GM21528 (cell line): ENCODE data around the gene USP40.

Experiments used
- ATAC-seq: cut with Tn5 transposase; IDR thresholded peaks from one replicate; pipeline ENCODE4 v1.9.1; 2021; ENCODE audit warnings: mild to moderate bottlenecking, moderate library complexity; ENCODE audit not compliant: unreplicated experiment, low FRiP score

Gene USP40

DNA sequence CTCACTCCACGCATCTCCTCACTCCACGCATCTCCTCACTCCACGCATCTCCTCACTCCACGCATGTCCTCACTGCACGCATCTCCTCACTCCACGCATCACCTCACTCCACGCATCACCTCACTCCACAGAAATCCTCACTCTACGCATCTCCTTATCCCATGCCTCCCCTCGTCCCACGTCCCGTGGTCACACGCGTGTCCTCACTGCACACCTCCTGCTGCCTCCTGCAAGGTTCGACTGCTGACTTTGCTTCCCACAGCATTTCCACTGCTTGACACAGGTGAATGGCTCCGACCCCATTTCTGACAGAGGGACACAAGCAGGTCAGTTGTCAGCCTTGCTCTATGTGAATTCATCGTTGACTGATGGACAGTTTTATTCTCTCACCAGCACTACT lies 103.0 kb downstream of the USP40 start:
- ATAC-seq, result no peak

DNA sequence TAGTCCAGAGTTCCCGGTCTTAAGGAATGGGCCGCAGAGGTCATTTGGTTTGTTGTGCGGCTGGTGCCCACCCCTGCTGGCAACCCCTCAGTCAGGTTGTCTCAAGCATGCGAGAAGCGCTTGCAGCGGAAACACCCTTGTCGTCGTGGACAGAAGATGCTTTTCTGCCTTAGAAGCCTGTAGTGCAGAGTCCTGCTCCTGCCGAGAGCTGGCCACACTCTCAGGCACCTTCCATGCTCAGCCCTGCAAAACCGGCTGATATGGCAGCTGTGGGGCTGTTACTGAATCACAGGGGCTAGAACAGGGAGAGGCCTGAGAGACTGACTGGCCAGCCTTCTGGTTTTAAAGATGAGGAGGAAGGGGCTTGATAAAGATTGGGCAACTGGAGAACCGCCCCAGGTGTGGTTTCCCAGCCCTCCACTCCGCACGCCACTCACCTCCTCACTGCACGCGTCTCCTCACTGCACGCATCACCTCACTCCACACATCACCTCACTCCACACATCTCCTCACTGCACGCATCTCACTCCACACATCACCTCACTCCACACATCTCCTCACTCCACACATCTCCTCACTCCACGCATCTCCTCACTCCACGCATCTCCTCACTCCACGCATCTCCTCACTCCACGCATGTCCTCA lies 103.6 kb downstream of the USP40 start:
- ATAC-seq, result no peak

DNA sequence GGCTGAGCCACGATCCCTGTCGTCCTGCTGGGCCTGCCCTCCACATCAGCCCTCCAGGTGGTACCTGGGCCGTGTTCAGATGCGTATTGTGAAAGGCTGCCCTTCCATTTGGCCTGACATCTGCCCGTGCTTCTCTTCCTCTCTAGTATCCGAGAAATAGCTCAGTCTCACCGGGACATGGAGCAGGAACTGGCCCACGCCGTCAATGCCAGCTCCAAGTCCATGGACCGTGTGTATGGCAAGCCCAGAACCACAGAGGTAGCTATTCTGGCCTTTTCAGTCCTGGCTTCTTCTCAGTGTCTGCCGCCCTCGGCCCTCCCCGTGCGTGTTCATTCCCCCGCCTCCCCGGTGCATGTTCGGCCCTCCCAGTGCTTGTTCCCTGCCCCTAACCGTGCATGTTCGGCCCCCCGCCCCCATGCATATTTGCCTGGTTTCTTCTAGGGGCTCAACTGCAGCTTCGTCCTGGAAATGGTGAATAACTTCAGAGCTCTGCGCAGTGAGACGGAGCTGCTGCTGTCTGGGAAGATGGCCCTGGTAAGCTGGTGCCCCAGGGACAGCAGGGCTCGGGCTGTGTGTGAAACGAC lies 104.3 kb downstream of the USP40 start:
- no peak for ATAC-seq

DNA sequence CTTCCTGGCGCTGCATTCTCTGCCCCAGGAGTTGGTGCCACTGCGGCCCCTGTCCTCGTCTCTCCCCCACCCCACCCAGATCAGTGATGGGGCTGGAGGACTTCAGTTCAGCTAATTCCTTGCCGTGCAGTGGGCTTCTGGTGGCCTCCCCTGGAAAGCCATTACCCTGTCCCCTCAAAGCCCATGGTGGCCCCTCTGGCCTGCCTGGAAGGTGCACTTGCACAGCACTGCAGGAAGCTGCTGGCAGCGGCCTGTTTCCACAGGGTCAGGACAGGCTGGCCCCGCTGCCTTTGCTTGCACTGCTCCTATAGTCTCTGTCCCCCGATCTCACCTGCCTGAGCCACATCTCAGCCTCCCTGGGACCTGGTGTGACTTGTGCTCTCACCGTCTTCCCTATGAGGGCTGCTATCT lies 105.1 kb downstream of the USP40 start:
- no peak for ATAC-seq

DNA sequence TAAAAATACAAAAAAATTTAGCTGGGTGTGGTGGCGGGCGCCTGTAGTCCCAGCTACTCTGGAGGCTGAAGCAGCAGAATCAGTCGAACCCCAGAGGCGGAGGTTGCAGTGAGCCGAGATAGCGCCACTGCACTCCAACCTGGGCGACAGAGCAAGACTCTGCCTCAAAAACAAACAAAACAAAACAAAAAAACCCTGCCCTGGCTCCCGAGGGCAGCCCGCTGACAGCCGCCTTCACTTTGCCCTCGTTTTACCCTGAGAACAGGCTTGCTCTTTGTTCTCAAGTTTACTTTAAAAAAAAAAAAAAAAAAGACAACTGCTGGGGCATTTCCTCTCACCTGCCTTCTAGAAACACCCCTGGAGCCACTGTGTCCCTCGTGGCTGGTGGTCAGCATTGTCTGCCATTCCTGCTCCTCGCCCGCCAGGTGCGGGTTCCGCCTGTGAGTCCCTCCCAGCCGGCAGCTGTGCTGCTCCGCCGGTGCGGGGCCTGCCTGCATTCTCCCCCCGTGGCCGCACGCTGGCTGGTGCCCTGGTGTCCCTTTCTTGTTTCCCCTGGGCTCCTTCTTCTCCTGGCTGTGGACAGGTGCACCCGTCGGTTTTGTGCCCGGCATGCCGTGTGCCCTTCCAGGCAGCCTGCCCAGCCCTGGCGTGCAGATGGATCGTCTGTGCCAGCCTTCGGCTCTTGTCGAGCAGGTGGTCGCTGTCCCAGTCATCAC lies 105.7 kb downstream of the USP40 start:
- ATAC-seq, result no peak

DNA sequence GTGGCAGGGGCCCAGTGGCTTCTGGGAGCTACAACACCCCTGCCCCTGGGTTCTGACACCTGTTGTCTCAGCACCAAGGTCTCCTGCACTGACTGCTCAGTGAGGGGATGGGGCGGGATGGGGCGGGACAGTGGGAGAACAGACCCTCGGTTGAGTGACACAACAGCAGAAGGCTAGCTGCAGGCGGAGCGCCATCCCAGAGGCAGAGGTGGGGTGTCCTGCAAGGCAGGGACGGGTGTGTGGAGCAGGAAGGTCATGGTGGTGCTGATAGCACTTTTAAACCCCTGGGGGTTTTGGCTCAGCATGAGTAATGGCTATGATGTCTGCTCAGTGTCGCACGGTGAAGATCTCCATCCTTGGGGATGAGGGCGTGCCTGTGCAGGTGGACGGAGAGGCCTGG lies 107.2 kb downstream of the USP40 start:
- no peak for ATAC-seq

DNA sequence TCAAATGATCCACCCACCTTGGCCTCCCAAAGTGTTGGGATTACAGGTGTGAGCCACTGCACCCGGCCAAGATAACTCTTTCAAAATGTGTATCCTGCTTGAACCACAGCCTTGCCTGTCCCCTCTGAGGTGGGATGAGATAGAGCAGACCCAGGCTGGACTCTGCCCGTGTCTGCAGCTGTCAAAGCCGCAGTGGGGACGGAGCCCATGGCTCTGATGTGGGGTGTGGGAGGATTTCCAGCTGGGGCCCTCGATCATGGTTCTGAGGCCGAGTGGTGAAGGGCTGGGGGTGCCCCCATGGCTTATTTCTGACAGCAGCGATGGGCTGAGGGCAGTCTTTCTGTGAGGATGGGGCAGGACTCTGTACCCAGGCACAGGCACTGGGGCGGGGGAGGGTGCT lies 107.8 kb downstream of the USP40 start:
- no peak for ATAC-seq

DNA sequence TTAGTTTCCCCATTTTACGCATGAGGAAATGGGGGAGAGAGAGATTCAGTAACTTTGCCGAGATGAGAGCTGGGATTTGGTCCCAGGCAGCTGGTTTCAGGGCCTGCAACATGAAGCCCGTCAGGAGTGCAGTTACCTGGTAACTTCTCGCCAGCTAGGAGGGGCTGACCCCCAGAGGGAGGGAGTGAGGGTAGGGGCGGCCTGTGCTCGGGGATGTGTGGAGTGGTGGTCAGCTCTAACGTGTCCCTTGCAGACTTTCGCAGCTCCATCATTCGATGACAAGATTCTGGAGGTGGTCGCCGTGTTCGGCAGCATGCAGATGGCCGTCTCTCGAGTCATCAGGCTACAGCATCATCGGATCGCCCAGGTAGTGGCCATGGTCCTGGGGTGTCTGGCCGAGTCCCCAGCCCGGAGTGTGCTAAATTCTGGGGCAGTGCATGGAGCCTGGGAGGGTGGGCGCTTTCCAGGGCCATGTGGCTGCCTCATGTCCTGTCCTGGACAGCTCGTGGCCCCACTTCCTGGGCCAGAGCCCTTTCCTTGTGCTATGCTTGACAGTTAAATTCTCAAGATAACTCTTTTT lies 108.5 kb downstream of the USP40 start:
- no peak for ATAC-seq

DNA sequence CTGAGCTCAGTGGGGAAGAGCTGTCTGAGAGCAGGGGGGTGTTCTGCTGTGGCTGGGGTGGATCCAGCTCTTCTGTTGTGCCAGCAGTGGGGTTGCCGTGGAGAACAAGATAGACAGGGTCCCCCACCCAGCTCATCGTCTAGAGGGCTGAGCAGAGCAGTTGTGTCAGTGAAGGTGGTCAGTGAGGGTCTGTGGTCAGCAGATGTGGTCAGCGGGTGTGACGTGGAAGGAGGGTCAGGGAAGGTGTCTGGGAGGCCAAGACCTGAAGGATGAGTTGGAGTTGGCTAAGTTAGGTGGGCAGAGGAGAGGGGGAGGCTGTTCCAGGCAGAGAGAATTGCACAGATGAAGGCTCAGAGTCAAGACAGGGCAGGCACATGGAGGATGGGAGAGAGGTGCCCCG lies 109.2 kb downstream of the USP40 start:
- ATAC-seq, result no peak

DNA sequence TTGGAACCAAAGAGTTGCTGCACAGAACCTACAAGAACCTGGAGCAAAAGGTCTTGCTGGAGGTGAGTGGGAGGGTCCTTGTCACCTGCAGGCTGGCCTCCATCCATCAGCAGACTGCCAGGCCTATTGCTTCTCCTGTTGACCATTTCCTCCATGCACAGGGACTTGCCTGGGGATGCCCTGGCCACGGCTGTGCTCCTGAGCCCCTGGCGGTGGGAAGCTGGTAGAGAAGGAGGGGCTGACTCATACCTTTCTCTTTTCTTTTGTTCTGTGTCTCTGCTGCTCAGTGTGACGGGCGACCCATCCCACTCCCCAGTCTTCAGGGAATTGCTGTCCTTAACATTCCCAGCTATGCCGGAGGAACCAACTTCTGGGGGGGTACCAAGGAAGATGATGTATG lies 109.6 kb downstream of the USP40 start:
- ATAC-seq, result no peak

DNA sequence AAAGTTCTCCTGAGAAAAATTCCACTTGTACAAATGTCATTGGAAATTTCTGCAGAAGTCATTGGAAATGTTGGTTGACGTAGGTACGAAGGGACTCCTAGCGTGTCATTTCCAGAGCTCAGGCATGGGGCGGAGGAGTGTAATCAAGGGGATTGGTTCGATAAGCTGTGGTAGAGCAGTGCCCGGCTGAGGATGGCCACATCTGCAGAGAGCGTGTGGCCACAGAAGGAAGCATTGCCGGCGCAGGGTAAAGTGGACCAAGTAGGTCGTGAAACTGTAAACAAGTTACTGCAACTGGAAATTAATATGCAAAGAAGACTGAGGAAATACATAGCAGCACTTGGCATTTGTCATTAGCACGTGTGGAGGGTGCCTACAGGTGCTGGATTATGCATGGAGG lies 110.5 kb downstream of the USP40 start:
- no peak for ATAC-seq

DNA sequence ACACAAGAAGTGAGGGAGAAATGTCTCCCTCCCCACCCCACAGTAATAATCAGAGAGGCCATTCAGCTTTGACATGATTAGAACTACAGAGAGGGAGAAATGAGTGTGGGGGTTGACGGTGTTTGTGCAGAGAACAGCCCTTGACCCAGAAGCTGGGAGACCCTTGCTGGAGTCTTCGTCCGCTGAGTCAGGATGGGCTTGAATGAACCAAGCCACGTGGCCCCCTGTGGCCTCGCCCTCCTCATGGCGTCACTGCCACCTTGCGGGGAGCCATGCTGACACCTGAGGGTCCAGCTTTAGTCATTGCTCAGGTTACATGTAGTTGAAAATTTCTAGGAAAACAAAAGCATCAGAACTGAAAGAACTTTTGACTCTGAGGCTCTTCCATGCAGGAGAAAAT lies 111.1 kb downstream of the USP40 start:
- no peak for ATAC-seq

DNA sequence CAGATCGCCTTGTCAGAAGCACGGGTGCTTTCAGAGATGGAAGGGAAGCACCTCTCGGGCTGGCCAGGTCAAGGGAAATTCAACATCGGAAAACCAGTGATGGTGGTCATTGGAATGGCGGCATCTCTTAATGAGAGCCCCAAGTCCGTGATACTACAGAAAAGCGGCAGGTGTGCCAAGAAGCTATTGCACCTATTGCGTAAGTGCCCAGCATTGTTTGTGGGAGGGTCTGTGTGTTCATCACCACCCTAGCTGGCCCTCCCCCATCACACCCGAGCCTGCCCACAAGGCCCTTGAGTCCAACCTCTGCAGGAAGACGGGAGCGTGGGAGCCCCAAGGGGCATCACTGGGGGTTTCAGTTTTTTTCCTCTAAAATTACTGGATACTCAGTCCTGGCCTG lies 111.6 kb downstream of the USP40 start:
- no peak for ATAC-seq

DNA sequence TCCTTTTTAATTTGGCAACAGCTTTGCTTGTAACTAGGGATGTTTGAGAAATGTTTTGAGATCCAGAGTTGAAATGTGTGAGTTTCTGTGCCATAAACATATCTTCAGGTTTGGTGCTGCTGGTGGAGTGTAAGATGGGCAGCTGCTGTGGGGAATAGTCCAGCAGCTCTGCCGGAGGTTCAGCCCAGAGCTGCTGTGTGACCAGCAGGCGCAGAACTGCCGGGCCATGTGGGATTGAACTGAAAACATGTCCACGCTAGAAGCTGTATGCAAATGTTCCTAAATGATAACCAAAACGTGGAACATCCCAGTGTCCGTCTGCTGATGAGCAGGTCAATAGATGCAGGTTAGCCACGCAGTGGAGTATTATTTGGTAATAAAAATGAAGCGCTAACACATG lies 112.7 kb downstream of the USP40 start:
- ATAC-seq, result no peak

DNA sequence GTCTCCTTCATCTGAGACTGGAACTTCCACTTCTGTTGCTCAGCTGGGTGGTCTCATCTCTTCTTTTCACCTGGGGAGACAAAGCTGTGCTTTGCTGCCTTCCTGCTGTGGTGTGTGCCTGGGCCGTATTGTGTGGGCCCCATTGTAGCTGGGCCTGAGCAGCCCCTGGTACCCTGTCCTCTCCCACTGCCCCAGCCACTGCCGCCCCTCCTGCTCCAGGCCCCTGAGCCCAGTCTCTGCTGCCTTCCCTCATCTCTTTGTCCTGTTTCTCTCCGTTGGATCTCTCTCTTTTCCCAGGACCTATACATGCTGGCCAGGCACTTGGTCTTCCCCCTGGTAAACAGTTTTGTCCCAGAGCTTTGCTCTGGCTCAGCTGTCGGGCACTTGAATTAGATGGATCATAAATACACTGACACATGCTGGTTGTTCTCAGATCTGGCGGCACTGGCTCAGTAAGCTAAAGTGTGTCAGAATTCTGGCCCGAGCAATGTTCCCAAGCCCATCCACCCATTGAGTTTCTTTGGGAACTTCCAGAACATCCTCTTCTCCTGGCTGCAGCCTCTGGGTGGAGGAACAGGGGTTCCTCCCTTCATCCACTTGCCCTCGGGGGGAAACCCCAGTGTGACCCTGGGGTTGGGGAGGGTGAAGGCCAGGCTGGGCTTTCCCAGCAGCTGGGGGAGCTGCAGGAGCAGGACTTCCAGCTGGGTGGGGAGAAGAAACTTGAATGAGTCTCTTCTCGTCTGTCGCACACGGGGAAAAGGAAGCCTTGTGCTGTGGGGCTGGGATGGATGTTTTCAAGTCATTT lies 113.3 kb downstream of the USP40 start:
- no peak for ATAC-seq

DNA sequence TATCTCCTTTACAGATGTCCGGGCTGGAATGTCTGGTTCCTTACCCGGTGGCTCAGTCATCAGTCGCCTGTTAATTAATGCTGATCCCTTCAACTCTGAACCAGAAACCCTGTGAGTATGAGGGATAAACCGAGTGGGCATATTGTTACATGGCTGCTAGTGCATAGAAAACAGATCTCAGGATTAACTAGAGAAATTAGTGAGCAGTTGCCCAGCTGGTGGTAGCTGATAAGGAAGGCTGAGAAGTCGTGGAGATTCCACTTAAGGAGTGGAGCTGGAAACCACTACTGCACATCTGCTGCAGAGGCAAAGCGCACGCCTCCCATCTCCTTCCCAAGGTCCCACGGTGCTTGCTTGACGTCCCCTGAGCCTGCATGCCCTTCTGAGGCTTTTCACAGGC lies 114.6 kb downstream of the USP40 start:
- no peak for ATAC-seq

DNA sequence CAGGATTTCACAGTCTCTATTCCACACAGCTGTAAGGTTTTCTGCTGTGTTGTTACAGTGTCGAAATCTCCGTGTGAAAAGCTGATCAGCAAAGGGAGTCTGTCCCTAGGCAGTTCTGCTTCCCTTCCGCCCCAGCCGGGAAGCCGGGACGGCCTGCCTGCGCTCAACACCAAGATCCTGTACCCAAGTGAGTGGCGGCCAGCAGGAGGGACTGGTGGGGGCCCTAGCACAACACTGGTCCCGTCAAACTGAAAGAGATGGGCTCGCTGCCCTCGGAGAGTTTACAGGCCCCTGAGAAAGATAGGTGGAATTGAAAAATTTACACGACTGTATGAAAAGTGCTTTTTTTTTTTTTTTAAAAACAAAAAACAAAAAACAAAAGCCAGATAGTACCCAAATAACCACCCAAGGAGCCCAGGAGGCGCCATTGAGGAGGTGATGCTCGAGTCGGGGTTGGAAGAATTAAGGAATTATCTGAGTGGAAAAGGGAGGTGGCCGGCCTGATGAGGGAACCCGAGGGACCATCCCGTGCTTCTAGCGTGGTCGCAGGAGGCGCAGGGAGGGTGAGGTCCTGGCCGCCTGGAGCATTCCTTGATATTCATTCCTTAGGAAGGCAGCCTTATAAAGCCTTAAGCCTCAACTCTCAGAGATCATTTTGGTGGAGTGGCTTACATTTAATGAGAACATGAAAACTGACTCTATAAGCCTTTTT lies 115.6 kb downstream of the USP40 start:
- ATAC-seq, result no peak

DNA sequence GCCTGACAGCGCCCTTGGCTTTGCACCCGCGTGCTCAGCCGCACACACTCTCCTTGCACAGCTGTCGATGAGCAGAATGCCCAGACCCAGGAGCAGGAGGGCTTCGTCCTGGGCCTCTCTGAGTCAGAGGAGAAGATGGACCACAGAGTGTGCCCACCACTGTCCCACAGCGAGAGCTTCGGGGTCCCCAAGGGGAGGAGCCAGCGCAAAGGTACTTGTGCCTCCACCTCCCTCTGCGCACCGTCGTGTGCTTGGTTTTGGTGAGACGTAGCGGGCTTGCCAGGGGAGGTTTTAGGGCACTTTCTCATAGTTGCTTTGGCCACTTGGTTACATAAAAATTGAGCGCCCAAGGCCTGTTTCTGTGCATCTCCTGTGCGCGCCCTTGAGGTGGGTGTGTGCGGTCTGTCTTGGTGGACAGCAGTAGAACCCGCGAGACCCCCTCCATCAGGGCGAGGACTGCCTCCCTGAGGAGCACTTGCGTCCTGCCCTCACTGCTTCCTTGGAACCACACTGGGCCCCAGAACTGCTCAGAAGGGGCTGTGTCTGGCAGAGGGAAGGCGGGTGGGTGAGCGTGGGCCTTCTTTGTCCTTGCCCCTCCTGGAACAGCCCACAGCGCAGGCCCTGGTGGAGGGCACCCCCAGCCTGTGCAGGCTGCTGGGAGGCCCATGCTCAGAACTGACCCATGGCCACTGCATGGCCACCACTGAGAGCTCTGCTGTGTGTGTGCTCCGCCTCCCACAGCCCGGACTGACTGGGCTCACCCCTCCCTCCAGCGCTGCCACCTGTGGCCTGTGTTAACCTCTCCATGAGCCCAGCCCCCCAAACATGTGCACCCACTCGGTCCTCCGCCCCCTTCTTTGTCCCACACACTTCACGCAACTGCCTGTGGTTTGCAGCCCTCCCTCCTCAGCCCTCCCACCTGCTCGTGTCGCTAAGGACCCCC lies 116.4 kb downstream of the USP40 start:
- ATAC-seq, result no peak
